ENCODE measurements around the gene GSTM3. TPM values are rescaled to one million over a fixed set of nuclear protein-coding genes. Genes with fewer than 3 reads are reported as not detected.

The GSTM3 gene
- total and polyA plus RNA-seq, 3 donors from 2014 or later, result 748 to 1,464 (median 769) TPM

Other genes with a start within 250 kb of the GSTM3 start
- gene CYB561D1, start 246.9 kb downstream of the GSTM3 start, total RNA-seq, result 10 to 100 TPM in 1 of 2 donors, 1 to 10 TPM in 1; 8.0 to 11.5 TPM
- gene CYB561D1, start 246.9 kb downstream of the GSTM3 start, polyA plus RNA-seq (ENCODE audit: insufficient read depth, low read depth, low replicate concordance), result 8.0 TPM
- gene AMIGO1, start 231.3 kb downstream of the GSTM3 start, total RNA-seq, result 1 to 10 TPM; 5.1 to 6.0 TPM
- gene AMIGO1, start 231.3 kb downstream of the GSTM3 start, polyA plus RNA-seq (ENCODE audit: insufficient read depth, low read depth, low replicate concordance), result 6.7 TPM
- 1 to 10 TPM; 2.5 to 4.1 TPM for gene GPR61, start 201.2 kb downstream of the GSTM3 start, total RNA-seq
- 0.91 TPM for gene GPR61, start 201.2 kb downstream of the GSTM3 start, polyA plus RNA-seq (ENCODE audit: insufficient read depth, low read depth, low replicate concordance)
- gene GNAI3, start 192.4 kb downstream of the GSTM3 start, total RNA-seq, result 1 to 10 TPM; 5.8 to 5.9 TPM
- 5.7 TPM for gene GNAI3, start 192.4 kb downstream of the GSTM3 start, polyA plus RNA-seq (ENCODE audit: insufficient read depth, low read depth, low replicate concordance)
- 1 to 10 TPM; 2.8 to 3.0 TPM for gene GNAT2, start 121.4 kb downstream of the GSTM3 start, total RNA-seq
- gene GNAT2, start 121.4 kb downstream of the GSTM3 start, polyA plus RNA-seq (ENCODE audit: insufficient read depth, low read depth, low replicate concordance), result 4.1 TPM
- gene AMPD2, start 121.2 kb downstream of the GSTM3 start, total RNA-seq, result 10 to 100 TPM; 54.4 to 54.5 TPM
- 35.0 TPM for gene AMPD2, start 121.2 kb downstream of the GSTM3 start, polyA plus RNA-seq (ENCODE audit: insufficient read depth, low read depth, low replicate concordance)
- gene GSTM4, start 84.9 kb downstream of the GSTM3 start, total RNA-seq, result 10 to 100 TPM; 58.6 to 61.8 TPM
- gene GSTM4, start 84.9 kb downstream of the GSTM3 start, polyA plus RNA-seq (ENCODE audit: insufficient read depth, low read depth, low replicate concordance), result 42.0 TPM
- gene GSTM2, start 73.0 kb downstream of the GSTM3 start, total RNA-seq, result 100 to 1,000 TPM in 1 of 2 donors, 10 to 100 TPM in 1; 83.2 to 131 TPM
- gene GSTM2, start 73.0 kb downstream of the GSTM3 start, polyA plus RNA-seq (ENCODE audit: insufficient read depth, low read depth, low replicate concordance), result 68.0 TPM
- gene GSTM1, start 53.2 kb downstream of the GSTM3 start, total RNA-seq, result not detected
- gene GSTM1, start 53.2 kb downstream of the GSTM3 start, polyA plus RNA-seq (ENCODE audit: insufficient read depth, low read depth, low replicate concordance), result not detected
- gene GSTM5, start 28.8 kb downstream of the GSTM3 start, total RNA-seq, result 1 to 10 TPM; 5.5 to 6.5 TPM
- gene GSTM5, start 28.8 kb downstream of the GSTM3 start, polyA plus RNA-seq (ENCODE audit: insufficient read depth, low read depth, low replicate concordance), result 10.6 TPM
- gene EPS8L3, start 22.9 kb upstream of the GSTM3 start, total RNA-seq, result 1 to 10 TPM; 3.3 to 7.2 TPM
- 7.7 TPM for gene EPS8L3, start 22.9 kb upstream of the GSTM3 start, polyA plus RNA-seq (ENCODE audit: insufficient read depth, low read depth, low replicate concordance)
- gene CSF1, start 169.8 kb upstream of the GSTM3 start, total RNA-seq, result 10 to 100 TPM in 1 of 2 donors, 1 to 10 TPM in 1; 9.8 to 10.9 TPM
- gene CSF1, start 169.8 kb upstream of the GSTM3 start, polyA plus RNA-seq (ENCODE audit: insufficient read depth, low read depth, low replicate concordance), result 14.2 TPM
- 10 to 100 TPM; 48.5 to 59.1 TPM for gene AHCYL1, start 243.7 kb upstream of the GSTM3 start, total RNA-seq
- gene AHCYL1, start 243.7 kb upstream of the GSTM3 start, polyA plus RNA-seq (ENCODE audit: insufficient read depth, low read depth, low replicate concordance), result 64.3 TPM